Astrocyte (in vitro differentiated cells and primary cell): ENCODE measurements around the gene CACNG7. TPM values are rescaled to one million over a fixed set of nuclear protein-coding genes. Genes with fewer than 3 reads are reported as not detected.
A peak's percentile ranks its signal among the peaks of the same experiment; 100 is the strongest.

Experiments used
- DNase-seq: peaks from one replicate; pipeline ENCODE4 v3.0.0-alpha.2; 2010; ENCODE audit warnings: low read depth
- FAIRE-seq: peaks from 2 replicates; lab custom pipeline; 2011; peaks lifted over from hg19 to GRCh38; lab: Jason Lieb, UNC
- H2AFZ ChIP-seq: 2 replicates; pipeline ENCODE4 v1.6.0; 2012; ENCODE audit warnings: low read depth, low read length, inconsistent platforms
- H3K27ac ChIP-seq: 2 replicates; pipeline ENCODE4 v1.5.1; 2011; ENCODE audit warnings: low read depth, low read length, inconsistent platforms
- H3K27me3 ChIP-seq: 2 replicates; pipeline ENCODE4 v1.6.0; 2011; ENCODE audit warnings: low read length, inconsistent platforms; ENCODE audit not compliant: insufficient read depth
- H3K36me3 ChIP-seq: 2 replicates; pipeline ENCODE4 v1.5.1; 2011; ENCODE audit warnings: low read length, inconsistent platforms; ENCODE audit not compliant: insufficient read depth
- H3K4me1 ChIP-seq: 2 replicates; pipeline ENCODE4 v1.5.1; 2011; ENCODE audit warnings: low read length, inconsistent platforms; ENCODE audit not compliant: insufficient read depth
- H3K4me2 ChIP-seq: 2 replicates; pipeline ENCODE4 v1.6.0; 2012; ENCODE audit warnings: low read length, inconsistent platforms
- H3K4me3 ChIP-seq: 2 replicates; pipeline ENCODE4 v1.5.1; 2011; ENCODE audit warnings: low read depth, mild to moderate bottlenecking, low read length, inconsistent platforms; ENCODE audit not compliant: insufficient read depth
- H3K79me2 ChIP-seq: 2 replicates; pipeline ENCODE4 v1.6.0; 2012; ENCODE audit warnings: mild to moderate bottlenecking, low read length, inconsistent platforms; ENCODE audit not compliant: insufficient read depth
- H3K9ac ChIP-seq: 2 replicates; pipeline ENCODE4 v1.6.0; 2012; ENCODE audit warnings: mild to moderate bottlenecking, low read length, inconsistent platforms
- H3K9me3 ChIP-seq: 2 replicates; pipeline ENCODE4 v1.5.1; 2012; ENCODE audit warnings: low read depth, mild to moderate bottlenecking, low read length, inconsistent platforms; ENCODE audit not compliant: insufficient read depth
- H4K20me1 ChIP-seq: 2 replicates; pipeline ENCODE4 v1.6.0; 2012; ENCODE audit warnings: low read length, inconsistent platforms; ENCODE audit not compliant: insufficient read depth
- H3K27ac Mint-ChIP-seq: one replicate; pipeline ENCODE4 v1.8.0; 2021; ENCODE audit warnings: mild to moderate bottlenecking, mixed read lengths; ENCODE audit not compliant: unreplicated experiment
- H3K27me3 Mint-ChIP-seq: one replicate; pipeline ENCODE4 v1.8.0; 2021; ENCODE audit warnings: low read depth, mixed read lengths; ENCODE audit not compliant: unreplicated experiment
- H3K36me3 Mint-ChIP-seq: one replicate; pipeline ENCODE4 v1.8.0; 2021; ENCODE audit warnings: low read depth, mixed read lengths; ENCODE audit not compliant: unreplicated experiment
- H3K4me1 Mint-ChIP-seq: one replicate; pipeline ENCODE4 v1.8.0; 2021; ENCODE audit warnings: low read depth, mixed read lengths; ENCODE audit not compliant: unreplicated experiment
- H3K4me3 Mint-ChIP-seq: one replicate; pipeline ENCODE4 v1.8.0; 2021; ENCODE audit warnings: mild to moderate bottlenecking, moderate library complexity, mixed read lengths; ENCODE audit not compliant: unreplicated experiment
- H3K9me3 Mint-ChIP-seq: one replicate; pipeline ENCODE4 v1.8.0; 2021; ENCODE audit warnings: mild to moderate bottlenecking, mixed read lengths; ENCODE audit not compliant: unreplicated experiment
- CTCF ChIP-seq: IDR thresholded peaks from 2 replicates; pipeline ENCODE4 v1.5.1; 2011; ENCODE audit warnings: low read depth, mild to moderate bottlenecking, inconsistent platforms, low read length, moderate library complexity; ENCODE audit not compliant: insufficient read depth
- EZH2 ChIP-seq: IDR thresholded peaks from 2 replicates; pipeline ENCODE4 v1.6.1; 2012; ENCODE audit warnings: mild to moderate bottlenecking, low read length, inconsistent platforms; ENCODE audit not compliant: insufficient read depth
- total RNA-seq: library from RNA; stranded (reverse); gene quantifications from 2 replicates; pipeline ENCODE4 v1.2.1, GENCODE V29; 2021

Gene CACNG7
- total RNA-seq, 1 donor from 2014 or later, result 3.5 TPM

- H3K27me3 Mint-ChIP-seq, result no peaks in the 10 kb centered on the region
- Histone ChIP-seq H2AFZ (no peak overlapping the region), H3K36me3 (peaks cover 12% of the 10 kb centered on the region), H4K20me1 (peaks cover 68% of the 10 kb centered on the region), H3K9me3 (no peaks in the 10 kb centered on the region), H3K4me3 (no peak overlapping the region), H3K4me2 (peak overlapping the region; percentile 26), H3K27ac (no peak overlapping the region), H3K9ac (no peak overlapping the region), H3K79me2 (peaks cover 41% of the 10 kb centered on the region), H3K4me1 (peaks cover 4% of the 10 kb centered on the region), H3K27me3 (no peaks in the 10 kb centered on the region)
- TF ChIP-seq EZH2 (no peak), CTCF (no peak)
- DNase-seq (no peak), FAIRE-seq (no peak)
- H3K9me3 Mint-ChIP-seq, result no peaks in the 10 kb centered on the region
- H3K27ac Mint-ChIP-seq, result no peak overlapping the region
- H3K4me1 Mint-ChIP-seq, result peaks cover 5% of the 10 kb centered on the region
- peaks cover 21% of the 10 kb centered on the region for H3K36me3 Mint-ChIP-seq
- no peak overlapping the region for H3K4me3 Mint-ChIP-seq
Measured at GRCh38 chr19:53874606-53874990, 34.5 kb upstream of the CACNG7 start.

- Mint-ChIP-seq H3K4me3 (no peak overlapping the region), H3K9me3 (no peaks in the 10 kb centered on the region), H3K27me3 (no peaks in the 10 kb centered on the region), H3K36me3 (peaks cover 21% of the 10 kb centered on the region), H3K4me1 (peaks cover 2% of the 10 kb centered on the region), H3K27ac (peak overlapping the region; percentile 27)
- Histone ChIP-seq H3K4me3 (no peak overlapping the region), H3K4me2 (no peak overlapping the region), H3K9ac (no peak overlapping the region), H3K27ac (no peak overlapping the region), H4K20me1 (peaks cover 62% of the 10 kb centered on the region), H3K9me3 (no peaks in the 10 kb centered on the region), H3K79me2 (peaks cover 35% of the 10 kb centered on the region), H3K27me3 (peaks cover 11% of the 10 kb centered on the region), H3K36me3 (peaks cover 12% of the 10 kb centered on the region), H2AFZ (no peak overlapping the region), H3K4me1 (peaks cover 4% of the 10 kb centered on the region)
- no peak for TF ChIP-seq CTCF
- DNase-seq (no peak), FAIRE-seq (no peak)
Measured at GRCh38 chr19:53875602-53876325, 33.3 kb upstream of the CACNG7 start.

- peaks cover 20% of the 10 kb centered on the region for H3K27me3 ChIP-seq
- no peak overlapping the region for H3K4me2 ChIP-seq
- DNase-seq (no peak), FAIRE-seq (no peak)
- H3K27ac ChIP-seq, result no peak overlapping the region
- peaks cover 12% of the 10 kb centered on the region for H3K36me3 ChIP-seq
- no peak overlapping the region for H3K4me3 Mint-ChIP-seq
- H3K79me2 ChIP-seq, result peaks cover 26% of the 10 kb centered on the region
- no peaks in the 10 kb centered on the region for H3K27me3 Mint-ChIP-seq
- peaks cover 54% of the 10 kb centered on the region for H4K20me1 ChIP-seq
- no peaks in the 10 kb centered on the region for H3K9me3 Mint-ChIP-seq
- peaks cover 2% of the 10 kb centered on the region for H3K4me1 Mint-ChIP-seq
- no peak overlapping the region for H3K4me3 ChIP-seq
- TF ChIP-seq CTCF (no peak), EZH2 (no peak)
- H3K9ac ChIP-seq, result no peak overlapping the region
- H3K36me3 Mint-ChIP-seq, result peaks cover 21% of the 10 kb centered on the region
- no peak overlapping the region for H2AFZ ChIP-seq
- H3K4me1 ChIP-seq, result peaks cover 10% of the 10 kb centered on the region
- no peaks in the 10 kb centered on the region for H3K9me3 ChIP-seq
- H3K27ac Mint-ChIP-seq, result no peak overlapping the region
Measured at GRCh38 chr19:53876651-53877224, 32.3 kb upstream of the CACNG7 start.
